GM08714 (cell line): ENCODE data around the gene IAPP.

Source experiments
- H3K4me3 ChIP-seq: fragments of 200-500 bp; sonication (Bioruptor generic); 2 replicates; pipeline ENCODE4 v1.5.1; 2014; ENCODE audit warnings: mild to moderate bottlenecking, low read length, inconsistent platforms
- ZNF274 ChIP-seq: IDR thresholded peaks from 2 replicates; pipeline ENCODE4 v1.6.1; 2012; ENCODE audit warnings: mild to moderate bottlenecking, low read depth, low read length

IAPP gene

DNA sequence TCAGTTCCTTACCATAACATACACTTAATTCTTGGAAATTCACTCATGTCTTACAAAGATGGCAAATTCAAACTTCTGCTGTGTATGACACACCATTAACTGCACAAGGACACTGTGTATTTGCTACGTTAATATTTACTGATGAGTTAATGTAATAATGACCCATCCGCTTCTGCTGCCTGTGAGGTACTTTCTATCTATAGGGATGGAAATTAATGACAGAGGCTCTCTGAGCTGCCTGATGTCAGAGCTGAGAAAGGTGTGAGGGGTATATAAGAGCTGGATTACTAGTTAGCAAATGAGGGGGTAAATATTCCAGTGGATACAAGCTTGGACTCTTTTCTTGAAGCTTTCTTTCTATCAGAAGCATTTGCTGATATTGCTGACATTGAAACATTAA lies at the start of gene IAPP:
Gene IAPP, plus strand, starts transcription at position 301 of the 400 bp plus-strand sequence. CDS start 450 bp downstream, outside the sequence.
- H3K4me3 ChIP-seq = no peak within 1 kb of the TSS
- no peak for TF ChIP-seq ZNF274

DNA sequence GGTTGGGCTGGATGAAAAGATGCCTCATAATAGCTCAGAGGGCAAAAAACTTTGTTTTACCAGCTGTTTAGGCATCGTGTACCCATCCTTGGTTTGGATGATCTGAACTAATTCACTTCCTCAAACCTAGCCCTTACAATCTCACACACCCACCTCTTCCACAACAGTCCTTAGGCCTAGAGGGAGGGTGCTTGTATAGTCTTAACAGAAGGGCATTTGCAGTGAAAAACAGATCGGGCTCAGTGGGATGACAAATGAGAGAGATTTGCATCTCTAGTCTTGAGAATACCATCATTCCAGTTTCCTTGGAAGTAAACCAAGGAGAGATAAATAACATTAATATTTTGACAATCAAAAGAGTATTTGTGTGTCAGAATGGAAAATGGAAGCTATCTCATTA lies 49.0 kb upstream of the IAPP start:
- H3K4me3 ChIP-seq = no peak overlapping the region
- no peak for TF ChIP-seq ZNF274

- no peak overlapping the region for H3K4me3 ChIP-seq
- no peak for TF ChIP-seq ZNF274
Measured at GRCh38 chr12:21324551-21324950, 48.2 kb upstream of the IAPP start.

DNA sequence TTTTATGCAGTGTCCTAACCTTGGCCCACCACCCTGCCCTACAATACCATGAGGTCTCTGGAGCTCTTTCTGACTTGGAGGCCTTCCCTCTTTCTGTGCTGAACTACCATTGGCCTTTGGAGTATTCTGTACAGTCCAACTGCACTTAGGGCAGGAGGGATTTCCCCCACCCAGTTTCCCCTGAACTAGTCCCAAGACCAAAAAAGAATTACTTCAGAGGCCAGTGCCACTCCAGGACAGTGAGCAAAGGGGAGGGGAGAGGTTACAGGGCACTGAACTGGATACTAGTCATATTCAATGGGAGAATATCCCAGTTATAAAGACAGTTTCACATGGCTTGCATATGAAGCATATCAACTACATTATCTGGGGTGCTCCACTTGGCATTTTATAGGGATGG lies 44.1 kb upstream of the IAPP start:
- H3K4me3 ChIP-seq = no peak overlapping the region
- no peak for TF ChIP-seq ZNF274

DNA sequence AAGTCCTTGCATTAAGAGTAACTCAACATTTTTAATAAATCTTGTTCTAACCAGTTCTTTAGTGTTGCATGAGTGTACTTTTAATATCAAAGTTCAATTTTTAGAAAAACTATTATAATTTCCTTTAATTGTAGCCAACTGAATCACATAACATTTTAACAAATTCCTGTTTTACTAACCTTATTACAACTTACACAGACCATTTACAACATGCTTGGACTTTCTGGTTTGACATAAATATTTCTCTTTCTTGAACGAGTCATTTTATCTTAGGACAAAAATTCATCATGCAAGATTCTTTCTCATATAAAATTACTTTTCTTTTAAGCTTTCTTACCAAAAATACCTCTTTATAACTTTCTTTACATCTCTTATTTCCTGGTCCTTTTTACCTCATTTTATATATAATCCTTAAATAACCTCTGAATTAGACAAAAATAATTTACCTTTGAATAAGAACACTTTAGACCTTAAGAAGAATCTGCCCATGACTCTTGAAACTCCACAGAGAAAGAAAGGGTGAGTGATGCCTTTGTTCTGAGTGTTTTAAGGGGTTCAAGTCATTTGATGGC lies 41.9 kb upstream of the IAPP start:
- no peak for TF ChIP-seq ZNF274
- H3K4me3 ChIP-seq = no peak overlapping the region

DNA sequence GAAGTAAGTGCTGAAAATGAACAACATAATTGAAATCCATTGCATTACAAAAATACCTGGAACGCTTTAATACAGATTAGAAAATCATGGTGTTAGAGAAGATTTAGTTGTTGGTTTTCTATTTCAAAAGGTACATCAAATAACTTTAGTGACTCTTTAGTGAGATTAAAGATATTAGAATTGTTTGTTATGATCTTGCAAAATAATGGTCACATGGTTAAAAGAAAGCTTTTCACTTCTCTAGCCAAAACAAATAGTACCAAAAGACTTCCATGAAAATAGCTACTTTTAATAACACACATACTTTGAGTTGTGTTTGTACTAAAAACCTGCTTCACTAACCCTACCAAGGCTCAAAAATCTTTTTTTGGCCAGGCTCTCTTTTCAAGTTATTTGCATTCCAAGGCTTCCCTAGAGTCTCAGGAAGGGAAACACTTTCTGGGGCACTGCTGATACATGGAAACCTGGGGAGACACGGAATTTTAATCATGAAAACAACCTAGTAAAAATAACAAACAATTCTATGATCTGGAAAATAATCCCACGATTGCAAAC lies 37.9 kb upstream of the IAPP start, which contains the start of gene SLCO1A2:
Gene SLCO1A2, minus strand, starts transcription at position 147 of the 555 bp plus-strand sequence. CDS start 270 bp downstream, outside the sequence.
- H3K4me3 ChIP-seq = no peak within 1 kb of the TSS
- no peak for TF ChIP-seq ZNF274

- TF ChIP-seq ZNF274 = no peak
- H3K4me3 ChIP-seq = no peak overlapping the region
Measured at GRCh38 chr12:21336656-21337055, 36.0 kb upstream of the IAPP start.

DNA sequence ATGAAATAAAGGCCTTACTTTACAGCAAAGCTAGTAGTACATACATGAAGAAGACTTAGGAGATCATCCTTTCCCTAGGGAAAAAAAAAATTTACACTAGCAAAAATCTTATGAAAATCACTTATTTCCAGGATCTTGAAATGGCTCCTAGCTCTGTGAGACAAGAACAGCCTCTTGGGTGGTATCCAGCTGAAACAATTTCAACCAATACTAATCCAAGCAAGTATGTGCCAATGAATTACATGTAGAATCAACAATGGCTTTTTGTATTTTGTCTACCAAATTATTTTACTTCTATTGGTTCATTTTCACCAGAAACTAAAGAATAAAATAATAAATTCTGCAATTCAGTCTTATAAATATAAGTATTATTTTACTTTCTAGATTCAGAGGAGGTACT lies 35.2 kb upstream of the IAPP start:
- H3K4me3 ChIP-seq = no peak overlapping the region
- no peak for TF ChIP-seq ZNF274

GRCh38 chr12:21337959-21338744 lies 34.5 kb upstream of the IAPP start:
- no peak for TF ChIP-seq ZNF274
- no peak overlapping the region for H3K4me3 ChIP-seq

GRCh38 chr12:21339921-21340320 lies 32.8 kb upstream of the IAPP start:
- no peak overlapping the region for H3K4me3 ChIP-seq
- TF ChIP-seq ZNF274 = no peak

DNA sequence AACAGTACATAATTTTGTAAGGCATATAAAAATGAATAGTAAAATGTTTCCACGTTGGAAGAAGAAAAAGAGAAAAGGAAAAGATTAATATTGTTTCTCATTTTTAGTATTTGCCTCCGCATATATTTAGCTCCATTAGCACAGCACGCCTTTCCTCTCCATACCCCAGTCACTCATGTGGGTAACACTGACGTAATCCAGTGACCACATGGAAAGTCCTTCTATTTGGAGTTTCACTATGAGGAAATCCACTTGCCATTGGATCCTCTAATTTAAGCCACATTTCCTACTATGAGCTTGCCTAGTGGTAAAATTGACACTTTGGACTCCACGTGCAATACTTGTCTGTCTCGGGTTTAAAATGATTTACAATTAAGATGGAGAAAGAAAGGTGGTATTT lies 32.3 kb upstream of the IAPP start:
- no peak for TF ChIP-seq ZNF274
- no peak overlapping the region for H3K4me3 ChIP-seq

DNA sequence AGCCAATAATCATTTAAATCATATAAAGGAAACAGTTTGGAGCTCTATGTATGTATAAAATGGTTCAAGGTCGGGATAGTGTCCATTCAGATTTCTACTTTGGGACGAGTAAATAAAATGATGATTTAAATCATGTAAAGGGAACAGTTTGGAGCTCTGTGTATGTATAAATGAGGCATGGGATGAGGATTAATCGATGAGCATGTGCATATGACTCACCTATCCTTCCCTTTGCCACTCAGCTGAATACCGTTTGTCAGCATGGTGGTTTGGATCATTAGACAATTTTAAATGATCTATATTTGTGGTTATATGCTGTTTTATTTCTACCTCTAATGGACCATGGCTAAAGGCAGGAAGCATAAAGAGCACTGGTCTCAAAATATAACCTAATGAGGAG lies 30.9 kb upstream of the IAPP start:
- H3K4me3 ChIP-seq = no peak overlapping the region
- no peak for TF ChIP-seq ZNF274

- TF ChIP-seq ZNF274 = no peak
- H3K4me3 ChIP-seq = no peak overlapping the region
Measured at GRCh38 chr12:21343636-21344035, 29.1 kb upstream of the IAPP start.

GRCh38 chr12:21346542-21347205 lies 26.0 kb upstream of the IAPP start:
- H3K4me3 ChIP-seq = no peak overlapping the region
- no peak for TF ChIP-seq ZNF274

DNA sequence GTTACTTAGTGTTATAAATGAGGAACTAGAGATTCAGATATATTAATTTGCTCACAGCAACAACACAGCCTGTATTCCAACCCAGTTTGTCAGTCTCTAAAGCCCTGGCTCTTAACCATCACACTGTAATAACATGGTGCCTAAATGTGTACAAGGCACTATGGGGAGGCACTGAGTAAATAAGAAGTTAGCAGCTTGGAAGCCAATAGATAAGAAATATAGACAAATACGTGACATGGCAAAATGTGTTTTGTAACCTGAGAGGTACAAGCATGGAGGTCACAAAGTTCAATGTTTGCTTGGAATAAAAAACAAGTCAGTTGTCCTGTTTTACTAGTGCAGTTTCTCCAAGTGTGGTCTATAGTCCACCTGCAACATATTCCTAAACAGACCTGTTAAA lies 21.7 kb upstream of the IAPP start:
- no peak for TF ChIP-seq ZNF274
- no peak overlapping the region for H3K4me3 ChIP-seq
